OCI-LY3 (cell line): Measurements from ENCODE around the gene KCNA10.

Source experiments
- CTCF ChIP-seq: fragments of 200-600, 300-600 bp; sonication (generic); IDR thresholded peaks from 2 replicates; pipeline ENCODE4 v1.5.1; 2014; ENCODE audit warnings: antibody characterized with exemption, low read length, low read depth
- EZH2phosphoT487 ChIP-seq: fragments of 200-600 bp; shearing (Covaris generic); IDR thresholded peaks from 2 replicates; pipeline ENCODE4 v1.6.1; 2018; ENCODE audit warnings: antibody characterized with exemption, mixed run types, low read depth

GRCh38 chr1:110520827-110521226 lies 1.9 kb upstream of the KCNA10 start:
- TF ChIP-seq CTCF (no peak), EZH2phosphoT487 (no peak)
